ENCODE results near the gene BARHL1.
"Not testable (repeated sequence)": the region's sequence is repeated elsewhere in the genome, so short reads cannot be mapped to it uniquely, and the experiment has no call there.

The BARHL1 gene

DNA sequence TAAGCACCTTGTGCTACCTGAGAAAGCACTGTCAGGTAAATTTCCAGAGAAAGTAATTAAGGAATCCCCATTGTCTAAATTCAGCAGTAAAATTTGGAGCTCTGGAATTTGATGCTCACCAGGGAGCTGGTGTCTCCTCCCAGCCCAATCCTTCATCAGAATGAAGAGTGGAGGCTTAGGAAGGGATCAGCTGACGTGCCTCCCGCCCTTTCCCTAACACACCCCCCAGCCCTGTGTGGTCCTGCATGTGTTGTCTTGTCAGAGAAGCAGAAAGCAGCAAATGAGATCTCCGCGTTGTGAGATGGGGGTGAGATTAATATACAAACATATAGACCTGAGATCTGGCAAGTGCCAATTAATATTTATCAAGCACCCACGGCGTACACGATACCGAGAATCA, 26.9 kb upstream of the BARHL1 start:
- in situ Hi-C loops (cut with HindIII; ENCODE audit: low sequenced_read_pairs): loop anchor here (10.0 kb wide), 1 partner anchor 151 kb away; the partner anchor contains the start of gene TTF1

DNA sequence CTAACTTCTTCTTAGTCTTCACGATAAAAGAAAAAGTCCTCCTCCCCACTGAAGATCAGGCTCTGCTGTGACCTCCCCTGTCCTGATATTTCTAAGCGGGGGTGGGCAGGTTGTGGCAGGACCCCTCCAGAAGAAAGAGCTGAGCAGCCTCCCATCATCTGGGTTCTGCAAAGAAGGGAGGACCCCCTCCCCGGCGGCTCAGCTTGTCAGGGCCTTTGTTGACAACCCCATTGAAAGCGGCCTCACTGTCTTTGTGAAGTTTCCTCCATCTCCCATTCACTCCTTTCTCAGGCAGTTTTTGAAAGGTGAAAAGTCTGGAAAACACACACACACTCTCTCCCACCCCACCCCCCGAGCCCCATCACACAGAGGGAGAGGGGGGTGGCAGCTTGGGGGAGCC, 26.2 kb upstream of the BARHL1 start:
- in situ Hi-C loops (cut with HindIII; ENCODE audit: low sequenced_read_pairs): loop anchor here (10.0 kb wide), 1 partner anchor 151 kb away; the partner anchor contains the start of gene TTF1

DNA sequence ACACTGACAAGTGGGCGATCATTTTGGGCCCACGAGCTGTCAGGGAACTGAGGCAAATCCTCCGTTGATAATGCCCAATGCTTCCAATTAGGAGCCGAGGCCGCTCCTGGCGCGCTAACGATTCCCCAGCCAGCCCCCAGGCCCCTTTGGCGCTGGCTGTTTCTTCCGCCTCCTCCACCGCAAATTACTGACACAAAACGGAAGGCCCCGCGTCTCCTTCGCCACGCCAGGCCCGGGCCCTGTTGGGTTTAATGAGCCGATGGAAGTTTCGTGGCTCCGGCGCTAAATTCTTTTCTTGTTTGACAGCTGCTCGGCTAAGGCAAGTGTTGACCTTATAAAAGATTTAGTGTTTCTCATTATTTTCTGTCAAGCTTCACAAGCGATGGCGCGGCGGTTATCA, 25.7 kb upstream of the BARHL1 start:
- in situ Hi-C loops (cut with HindIII; ENCODE audit: low sequenced_read_pairs): loop anchor here (10.0 kb wide), 1 partner anchor 152 kb away; the partner anchor contains the start of gene TTF1

DNA sequence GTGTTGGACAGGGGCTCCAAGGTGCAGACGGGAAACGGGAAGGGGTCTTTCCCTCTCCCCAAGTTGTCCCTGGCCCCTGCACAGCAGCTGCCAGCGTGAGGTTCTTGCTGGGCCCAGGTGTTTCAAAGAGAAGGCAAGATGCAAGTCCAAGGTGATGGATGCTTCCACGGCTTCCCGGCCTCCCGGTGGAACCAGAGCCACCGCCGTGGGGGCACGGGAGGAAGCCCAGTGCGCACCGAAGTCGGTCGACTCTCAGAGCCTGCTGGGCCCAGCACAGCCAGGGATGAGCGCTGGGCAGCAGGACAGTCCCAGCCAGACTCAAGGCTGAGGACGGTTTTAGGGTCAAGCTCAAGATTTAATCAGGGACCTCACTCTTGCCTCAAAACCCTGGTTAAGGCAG, 25.2 kb upstream of the BARHL1 start:
- in situ Hi-C loops (cut with HindIII; ENCODE audit: low sequenced_read_pairs): loop anchor here (10.0 kb wide), 1 partner anchor 152 kb away; the partner anchor contains the start of gene TTF1

DNA sequence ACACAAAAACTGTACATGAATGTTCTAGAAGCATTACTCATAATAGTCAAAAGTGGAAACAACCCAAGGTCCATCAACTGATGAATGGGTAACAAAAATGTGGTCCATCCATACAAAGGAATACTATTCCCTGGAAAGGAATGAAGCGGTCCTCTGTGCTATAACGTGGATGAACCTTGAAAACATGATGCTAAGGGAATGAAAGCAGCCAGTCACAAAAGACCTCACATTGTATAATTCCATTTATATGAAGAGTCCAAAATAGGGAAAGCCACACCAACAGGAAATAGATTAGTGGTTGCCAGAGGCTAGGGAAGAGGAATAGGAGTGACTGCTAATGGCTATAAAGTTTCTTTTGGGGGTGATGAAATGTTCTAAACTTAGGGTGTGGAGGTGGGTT, 22.7 kb upstream of the BARHL1 start:
- in situ Hi-C loops (cut with HindIII; ENCODE audit: low sequenced_read_pairs): loop anchor here (10.0 kb wide), 1 partner anchor 155 kb away; the partner anchor contains the start of gene TTF1

DNA sequence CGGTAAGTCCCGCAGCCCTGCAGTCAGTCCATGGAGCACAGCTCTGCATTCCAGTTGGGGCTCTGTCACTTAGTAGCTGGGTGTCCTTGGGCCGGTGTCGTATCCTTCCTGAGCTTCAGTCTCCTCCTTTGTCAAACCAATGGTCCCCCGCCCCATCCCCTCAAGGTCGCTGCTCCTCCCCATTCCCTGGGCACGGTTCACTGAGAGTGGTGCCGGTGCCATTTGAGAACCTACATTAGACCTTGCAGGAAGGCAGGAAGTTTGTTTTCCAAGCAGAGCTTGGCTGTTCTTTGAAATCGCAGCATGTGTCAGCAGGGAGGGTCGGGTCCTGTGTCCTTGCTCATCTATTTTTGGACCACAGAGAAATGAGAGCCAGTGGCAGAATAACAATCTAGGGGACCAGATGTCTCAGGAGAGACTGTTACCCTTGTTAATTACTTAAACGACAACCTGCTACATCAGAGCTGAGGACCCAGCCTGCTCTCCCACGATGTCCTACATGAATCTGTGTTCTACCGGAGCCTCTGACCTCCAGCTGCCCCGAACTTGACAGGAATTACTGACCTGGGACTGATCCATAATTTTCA, 21.7 kb upstream of the BARHL1 start:
- in situ Hi-C loops (cut with HindIII; ENCODE audit: low sequenced_read_pairs): no loop called here

DNA sequence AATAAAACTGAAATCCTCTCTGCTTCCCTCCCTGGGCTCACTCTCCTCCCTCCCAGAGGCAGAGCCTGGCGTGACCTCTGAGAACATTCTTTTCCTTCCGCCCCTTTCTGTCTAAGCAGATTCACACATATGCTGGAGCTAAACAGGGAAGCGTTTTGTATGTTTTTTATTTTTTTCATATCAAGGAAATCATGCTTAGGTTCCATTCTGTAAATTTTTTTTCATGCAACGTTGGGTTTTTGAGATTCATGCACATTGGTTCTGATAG, 20.2 kb upstream of the BARHL1 start:
- in situ Hi-C loops (cut with HindIII; ENCODE audit: low sequenced_read_pairs): no loop called here

DNA sequence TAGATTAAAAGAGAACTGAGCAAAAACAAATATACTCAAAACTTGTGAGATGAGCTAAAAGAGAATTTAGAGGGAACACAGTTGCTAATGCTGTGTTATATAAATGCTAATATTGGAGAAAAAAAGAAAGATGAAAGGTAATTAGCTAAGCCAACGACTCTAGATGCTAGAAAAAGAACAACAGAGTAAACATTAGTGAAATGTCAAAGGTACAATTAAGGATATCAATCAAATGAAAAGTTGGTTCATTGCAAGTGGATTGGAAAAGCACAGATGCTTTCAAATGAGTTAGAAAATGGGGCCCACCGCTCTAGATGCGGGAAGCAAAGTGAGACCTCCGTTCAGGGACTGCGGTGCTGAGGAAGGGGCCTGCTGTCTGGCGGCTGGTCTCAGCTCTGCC, 17.9 kb upstream of the BARHL1 start:
- in situ Hi-C loops (cut with HindIII; ENCODE audit: low sequenced_read_pairs): no loop called here

DNA sequence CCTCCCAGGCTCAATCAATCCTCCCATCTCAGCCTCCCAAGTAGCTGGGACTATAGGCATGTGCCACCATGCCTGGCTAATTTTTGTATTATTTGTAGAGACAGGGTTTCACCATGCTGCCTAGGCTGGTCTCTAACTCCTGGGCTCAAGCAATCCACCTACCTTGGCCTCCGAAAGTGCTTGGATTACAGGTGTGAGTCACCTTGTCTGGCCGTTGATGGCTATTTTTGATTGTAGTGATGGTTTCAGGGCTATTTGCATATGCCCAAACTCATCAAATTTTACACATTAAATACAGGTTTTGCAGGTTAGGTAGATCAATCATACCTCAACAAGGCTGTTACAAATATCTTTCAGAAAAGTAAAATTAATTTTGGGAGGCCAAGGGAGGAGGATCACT, 13.6 kb upstream of the BARHL1 start:
- in situ Hi-C loops (cut with HindIII; ENCODE audit: low sequenced_read_pairs): not testable (repeated sequence)

DNA sequence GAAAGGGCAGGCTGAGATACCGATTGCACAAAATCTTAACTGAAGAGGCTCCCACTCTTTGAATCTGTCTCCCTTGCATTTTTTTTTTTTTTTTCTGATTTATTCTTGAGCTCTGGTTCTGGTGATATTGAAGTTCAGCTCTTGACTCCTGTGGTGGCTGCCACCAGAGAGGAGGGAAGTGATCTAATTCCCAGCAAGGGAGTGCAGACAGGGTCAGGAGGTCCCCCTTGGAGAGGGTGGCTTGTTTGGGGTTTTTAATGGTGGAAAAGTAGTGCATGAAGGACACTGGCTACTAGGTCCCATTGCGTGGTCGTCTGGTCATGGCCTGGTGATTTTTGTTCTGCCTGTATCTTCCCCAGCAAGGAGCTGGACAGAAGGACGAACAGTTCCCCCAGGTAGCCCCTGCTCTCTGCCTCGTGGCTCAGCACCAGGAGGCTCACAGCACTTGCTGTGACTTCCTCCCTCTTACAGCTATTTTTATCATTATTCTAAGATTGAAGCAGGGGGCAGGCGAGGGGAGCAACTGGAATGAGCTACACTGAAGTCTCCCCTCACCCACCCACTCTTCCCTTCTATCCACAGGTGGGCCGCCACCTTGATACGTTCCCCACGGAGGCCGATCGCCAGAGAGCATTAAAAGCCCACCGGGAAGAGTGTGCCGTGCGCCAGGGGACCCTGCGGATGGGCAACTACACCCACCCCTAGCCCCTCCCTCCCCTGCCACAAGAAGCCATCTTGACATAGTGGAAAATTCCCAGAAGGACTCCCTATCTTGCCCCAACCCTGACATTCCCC, 10.4 kb upstream of the BARHL1 start:
- in situ Hi-C loops (cut with HindIII; ENCODE audit: low sequenced_read_pairs): no loop called here

DNA sequence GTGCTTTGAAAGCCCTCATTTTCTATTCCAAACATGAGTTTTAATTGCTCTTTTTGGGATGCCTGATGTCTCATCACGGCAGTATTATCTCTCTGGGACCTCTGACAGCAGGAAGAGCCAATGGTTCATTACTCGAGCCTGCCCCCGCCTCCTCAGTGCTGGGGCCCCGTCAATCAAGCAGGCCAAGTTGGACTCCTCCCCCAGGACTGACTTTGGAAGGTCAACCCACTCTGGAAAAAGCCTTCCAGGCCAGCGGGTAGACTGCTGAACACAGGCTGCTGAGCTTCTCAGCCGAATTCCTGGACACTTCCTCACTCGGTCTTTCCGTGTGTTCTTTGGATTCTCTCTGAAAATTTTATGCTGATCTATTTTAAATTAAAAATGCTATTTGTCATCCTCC, 9.5 kb upstream of the BARHL1 start:
- in situ Hi-C loops (cut with HindIII; ENCODE audit: low sequenced_read_pairs): no loop called here

DNA sequence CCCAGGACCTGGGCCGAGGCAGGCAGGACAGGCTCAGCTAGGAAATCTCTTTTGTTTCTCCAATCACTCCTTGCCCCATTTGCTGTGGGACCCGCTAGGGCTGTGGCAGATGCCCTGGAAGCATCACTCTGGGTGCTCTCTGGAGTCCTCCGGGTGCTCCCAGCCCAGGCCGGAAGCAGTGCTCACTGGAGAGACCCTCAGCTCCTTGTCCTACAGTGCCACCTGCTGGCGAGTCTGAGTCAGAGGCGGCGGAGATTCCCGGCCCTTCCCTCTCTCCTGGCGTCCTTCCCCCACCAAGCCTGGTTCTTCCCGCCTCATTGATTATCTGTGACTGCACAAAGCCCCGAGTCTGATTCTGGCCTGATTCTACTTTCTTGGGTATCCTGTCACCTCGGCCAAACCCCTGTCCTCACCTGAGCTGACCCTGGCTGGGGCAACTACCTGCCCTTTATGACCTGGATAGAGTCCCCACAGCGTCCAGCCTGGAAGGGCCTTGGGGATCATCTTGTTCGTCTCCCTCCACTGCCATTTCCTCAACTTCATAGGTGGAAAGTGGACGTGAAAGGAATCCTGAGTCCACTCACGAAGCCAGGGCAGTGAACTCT, 7.3 kb upstream of the BARHL1 start:
- in situ Hi-C loops (cut with HindIII; ENCODE audit: low sequenced_read_pairs): loop anchor here (5.0 kb wide), 1 partner anchor 73 kb away; no protein-coding TSS in a partner anchor

DNA sequence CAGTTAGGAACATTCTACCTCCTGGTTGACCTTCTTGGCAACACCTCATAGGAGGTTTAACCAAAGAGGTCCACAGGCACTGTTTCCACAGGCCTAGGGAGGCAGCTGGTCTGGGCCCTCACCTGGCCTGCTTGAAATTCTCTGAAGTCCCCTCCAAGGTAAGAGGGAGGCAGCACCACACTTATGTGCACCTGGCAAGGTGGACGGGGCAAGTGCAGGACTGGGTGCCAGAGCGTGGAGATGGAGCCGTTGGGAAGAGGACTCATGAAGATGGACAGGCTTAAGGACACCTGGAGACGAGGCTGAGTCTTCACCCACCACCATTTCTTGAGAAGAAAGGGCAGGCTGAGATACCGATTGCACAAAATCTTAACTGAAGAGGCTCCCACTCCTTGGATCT, 6.6 kb upstream of the BARHL1 start:
- in situ Hi-C loops (cut with HindIII; ENCODE audit: low sequenced_read_pairs): loop anchor here (5.0 kb wide), 1 partner anchor 74 kb away; no protein-coding TSS in a partner anchor

DNA sequence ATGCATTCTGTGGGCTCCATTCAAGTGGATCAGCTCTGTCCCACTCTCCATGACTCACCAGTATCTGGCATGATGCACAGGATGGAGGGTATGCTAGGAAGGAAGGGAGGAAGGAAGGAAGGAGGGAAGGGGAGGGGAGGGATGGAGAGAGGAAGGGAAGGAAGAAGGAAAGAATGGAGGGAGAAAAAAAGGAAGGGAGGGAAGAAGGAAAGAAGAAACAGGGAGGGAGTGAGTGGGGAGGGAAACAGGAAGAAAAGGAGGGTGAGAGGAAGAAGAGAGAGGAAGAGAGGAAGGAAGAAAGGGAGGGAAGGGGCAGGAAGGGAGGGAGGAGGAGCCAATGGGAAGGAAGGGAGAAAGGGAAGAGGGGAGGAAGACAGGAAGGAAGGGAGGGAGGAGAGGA, 5.3 kb upstream of the BARHL1 start:
- in situ Hi-C loops (cut with HindIII; ENCODE audit: low sequenced_read_pairs): loop anchor here (5.0 kb wide), 1 partner anchor 75 kb away; no protein-coding TSS in a partner anchor

DNA sequence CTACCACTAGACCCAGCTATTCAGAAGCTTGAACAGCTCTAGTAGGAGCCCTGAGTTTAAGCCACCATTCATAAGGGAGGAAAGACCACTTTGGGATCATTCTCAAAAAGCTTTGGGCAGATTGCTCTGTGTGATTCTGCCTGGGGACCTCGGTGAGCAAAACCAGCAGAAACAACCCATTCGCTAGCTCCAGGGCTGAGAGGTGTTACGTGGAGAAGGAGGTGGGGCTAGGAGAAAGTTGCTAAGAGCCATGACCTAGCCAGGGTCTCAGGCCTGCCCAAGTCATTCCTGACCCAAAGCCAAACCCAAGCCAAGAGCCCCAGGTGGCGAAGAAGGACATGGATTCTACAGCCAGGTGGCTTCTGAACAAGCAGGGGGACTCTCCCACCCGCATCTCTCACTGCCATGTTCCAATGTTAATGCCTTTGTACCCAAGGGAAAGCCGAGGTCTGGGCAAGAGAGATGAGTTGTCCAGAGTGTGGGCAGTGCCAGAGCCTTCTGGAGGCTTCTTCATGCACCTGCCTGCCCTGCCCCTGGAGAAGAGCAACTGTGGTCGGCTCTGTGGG, 4.0 kb upstream of the BARHL1 start:
- in situ Hi-C loops (cut with HindIII; ENCODE audit: low sequenced_read_pairs): loop anchor here (5.0 kb wide), 1 partner anchor 76 kb away; no protein-coding TSS in a partner anchor

DNA sequence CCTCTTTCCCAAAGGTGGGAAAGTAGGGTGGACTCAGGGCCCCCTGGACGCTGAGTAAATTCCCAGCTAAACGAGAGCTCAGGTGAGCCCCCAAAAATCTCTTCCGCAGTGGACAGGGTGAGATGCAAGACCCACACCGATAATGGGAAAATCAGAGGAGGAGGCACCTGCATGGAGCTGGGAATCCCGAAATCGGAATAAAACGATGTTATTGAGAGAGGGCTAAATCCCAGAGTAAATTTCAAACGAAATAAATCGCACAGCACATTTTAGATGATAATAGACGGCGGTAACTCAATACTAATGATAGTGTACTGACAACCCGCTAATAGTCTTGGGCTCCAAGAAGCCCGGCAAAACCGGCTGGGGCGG, 3.0 kb upstream of the BARHL1 start:
- in situ Hi-C loops (cut with HindIII; ENCODE audit: low sequenced_read_pairs): loop anchor here (5.0 kb wide), 1 partner anchor 77 kb away; no protein-coding TSS in a partner anchor

DNA sequence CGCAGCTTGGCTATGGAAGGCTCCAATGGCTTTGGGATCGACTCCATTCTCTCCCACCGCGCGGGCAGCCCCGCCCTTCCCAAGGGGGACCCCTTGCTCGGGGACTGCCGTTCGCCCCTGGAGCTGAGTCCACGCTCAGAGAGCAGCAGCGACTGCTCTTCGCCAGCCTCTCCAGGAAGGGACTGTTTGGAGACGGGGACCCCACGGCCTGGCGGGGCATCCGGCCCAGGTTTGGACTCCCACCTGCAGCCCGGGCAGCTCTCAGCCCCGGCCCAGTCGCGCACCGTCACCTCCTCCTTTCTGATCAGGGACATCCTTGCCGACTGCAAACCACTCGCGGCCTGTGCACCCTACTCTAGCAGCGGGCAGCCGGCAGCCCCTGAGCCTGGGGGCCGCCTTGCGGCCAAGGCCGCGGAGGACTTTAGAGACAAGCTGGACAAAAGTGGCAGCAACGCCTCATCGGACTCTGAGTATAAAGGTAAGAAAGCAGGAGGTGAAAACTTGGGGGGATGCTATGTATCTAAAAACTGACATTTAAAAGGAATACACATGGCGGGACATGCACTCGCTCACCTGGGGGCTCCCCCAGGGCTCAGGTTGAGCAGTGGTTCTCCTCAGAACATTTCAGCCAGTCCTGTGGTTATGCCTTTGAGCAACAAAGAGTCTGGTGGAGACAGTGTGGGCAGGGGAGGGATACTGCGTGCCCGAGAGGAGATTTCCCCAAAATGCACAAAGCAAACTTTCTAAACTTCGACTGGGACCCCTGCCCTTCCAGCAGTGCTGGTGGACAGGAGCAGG, 579 bp downstream of the BARHL1 start:
- in situ Hi-C loops (cut with HindIII; ENCODE audit: low sequenced_read_pairs): no loop called here

DNA sequence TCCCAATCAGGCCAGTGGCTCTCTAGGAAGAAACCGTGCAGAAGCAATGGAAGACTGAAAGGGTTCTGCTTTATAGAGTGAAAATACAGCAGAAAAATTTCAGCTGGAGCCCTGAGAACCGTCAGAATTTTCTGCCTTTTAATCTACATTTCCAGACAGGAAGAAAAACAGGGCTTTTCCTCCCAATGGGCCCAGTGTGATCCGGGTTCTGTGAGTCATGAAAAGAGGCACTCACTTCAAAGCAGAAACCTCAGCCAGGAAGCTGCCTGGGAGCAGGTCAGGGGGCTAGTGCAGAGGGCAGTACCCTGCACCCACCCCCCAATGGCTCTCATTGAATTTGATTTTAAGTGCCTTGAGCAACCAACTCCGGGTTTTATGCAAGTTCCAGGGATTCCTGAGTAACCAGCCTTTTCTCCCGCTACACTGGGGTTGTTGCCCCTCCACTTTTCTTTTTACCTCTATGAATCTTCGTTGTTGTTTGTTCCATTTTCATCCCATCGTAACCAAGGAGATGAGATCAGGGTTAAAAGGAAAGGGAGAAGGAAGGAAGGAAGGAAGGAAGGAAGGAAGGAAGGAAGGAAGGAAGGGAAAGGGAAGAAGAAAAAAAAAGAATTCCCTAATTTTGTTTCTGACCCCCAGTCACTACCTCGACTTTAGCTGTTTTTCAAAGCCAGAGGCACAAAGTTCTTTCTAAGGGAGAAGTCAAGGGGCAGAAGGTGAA, 1.3 kb downstream of the BARHL1 start:
- in situ Hi-C loops (cut with HindIII; ENCODE audit: low sequenced_read_pairs): no loop called here

DNA sequence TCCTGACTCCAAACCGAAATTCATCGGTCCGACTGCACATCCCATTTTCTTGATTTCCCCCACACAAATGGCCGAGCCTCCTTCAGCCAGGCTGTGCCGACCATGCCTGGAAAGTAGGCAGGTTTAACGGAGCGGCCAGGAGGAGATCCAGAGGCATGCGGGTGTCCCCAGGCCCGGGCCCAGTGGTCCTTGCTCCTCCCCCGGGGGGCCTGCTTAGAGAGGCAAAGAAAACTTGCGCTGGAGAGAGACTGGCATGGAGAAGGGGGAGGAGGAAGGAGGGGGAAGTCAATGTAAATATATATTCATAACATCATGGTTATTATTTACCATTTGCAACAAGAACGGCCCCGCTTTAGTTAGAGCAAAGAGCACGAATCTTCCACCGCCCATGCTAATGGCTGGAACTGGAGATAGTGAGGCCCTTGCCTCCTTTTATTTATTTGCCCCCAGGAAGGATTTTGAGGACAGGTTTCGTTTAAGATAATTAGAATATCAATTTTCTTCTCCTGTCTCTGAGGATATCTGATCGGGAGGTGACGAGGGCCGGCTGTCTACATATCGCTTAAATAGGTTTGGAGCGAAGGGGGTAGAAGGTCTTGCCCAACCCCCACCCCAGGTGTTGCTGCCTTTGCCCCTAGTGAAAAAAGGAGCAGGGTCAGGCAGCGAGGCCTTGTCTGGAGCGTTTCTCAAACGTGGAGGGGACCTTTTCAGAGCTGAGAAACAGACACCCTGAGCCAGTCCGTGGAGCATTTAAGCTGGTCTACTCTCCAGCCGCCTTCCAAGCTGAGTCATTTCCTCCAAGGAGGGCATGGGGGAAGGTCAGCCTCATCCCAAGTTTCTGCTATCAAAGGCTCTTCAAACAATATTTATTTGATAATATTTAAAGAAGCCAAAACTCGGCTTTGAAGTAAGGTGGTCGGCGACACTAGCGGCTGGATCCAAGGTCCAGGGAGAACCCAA, 2.5 kb downstream of the BARHL1 start:
- in situ Hi-C loops (cut with HindIII; ENCODE audit: low sequenced_read_pairs): no loop called here

Measured in endothelial cell of hepatic sinusoid (primary cell).